Measurements from ENCODE around the gene LLGL1. TPM values are rescaled to one million over a fixed set of nuclear protein-coding genes. Genes with fewer than 3 reads are reported as not detected.

LLGL1 gene
- total and polyA plus RNA-seq, 10 of the 15 experiments (the other 5 are each of a cell fraction or from before 2014, with no cell fraction given), result 0.02 to 9.2 (median 2.5) TPM

DNA sequence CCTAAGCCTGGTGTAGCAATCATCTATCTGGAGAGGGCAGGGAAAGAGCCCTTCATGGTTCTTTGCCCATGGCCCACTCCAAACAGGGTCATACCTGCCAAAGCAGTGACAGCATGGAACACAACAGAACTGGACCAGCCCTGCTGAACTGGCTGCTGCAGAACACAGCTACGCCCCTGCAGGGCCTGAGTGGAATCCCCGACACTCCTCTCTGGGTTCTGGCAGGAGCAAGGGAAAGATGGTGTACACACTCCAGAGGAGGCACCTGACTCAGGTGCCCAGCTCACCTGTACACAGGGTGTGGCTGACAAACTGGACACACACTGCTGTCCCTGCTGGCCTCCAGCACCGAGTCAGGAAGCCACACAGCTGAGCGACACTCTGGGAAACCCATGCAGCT, 54.8 kb downstream of the LLGL1 start (continued):
- TF ChIP-seq, protein P1, sequence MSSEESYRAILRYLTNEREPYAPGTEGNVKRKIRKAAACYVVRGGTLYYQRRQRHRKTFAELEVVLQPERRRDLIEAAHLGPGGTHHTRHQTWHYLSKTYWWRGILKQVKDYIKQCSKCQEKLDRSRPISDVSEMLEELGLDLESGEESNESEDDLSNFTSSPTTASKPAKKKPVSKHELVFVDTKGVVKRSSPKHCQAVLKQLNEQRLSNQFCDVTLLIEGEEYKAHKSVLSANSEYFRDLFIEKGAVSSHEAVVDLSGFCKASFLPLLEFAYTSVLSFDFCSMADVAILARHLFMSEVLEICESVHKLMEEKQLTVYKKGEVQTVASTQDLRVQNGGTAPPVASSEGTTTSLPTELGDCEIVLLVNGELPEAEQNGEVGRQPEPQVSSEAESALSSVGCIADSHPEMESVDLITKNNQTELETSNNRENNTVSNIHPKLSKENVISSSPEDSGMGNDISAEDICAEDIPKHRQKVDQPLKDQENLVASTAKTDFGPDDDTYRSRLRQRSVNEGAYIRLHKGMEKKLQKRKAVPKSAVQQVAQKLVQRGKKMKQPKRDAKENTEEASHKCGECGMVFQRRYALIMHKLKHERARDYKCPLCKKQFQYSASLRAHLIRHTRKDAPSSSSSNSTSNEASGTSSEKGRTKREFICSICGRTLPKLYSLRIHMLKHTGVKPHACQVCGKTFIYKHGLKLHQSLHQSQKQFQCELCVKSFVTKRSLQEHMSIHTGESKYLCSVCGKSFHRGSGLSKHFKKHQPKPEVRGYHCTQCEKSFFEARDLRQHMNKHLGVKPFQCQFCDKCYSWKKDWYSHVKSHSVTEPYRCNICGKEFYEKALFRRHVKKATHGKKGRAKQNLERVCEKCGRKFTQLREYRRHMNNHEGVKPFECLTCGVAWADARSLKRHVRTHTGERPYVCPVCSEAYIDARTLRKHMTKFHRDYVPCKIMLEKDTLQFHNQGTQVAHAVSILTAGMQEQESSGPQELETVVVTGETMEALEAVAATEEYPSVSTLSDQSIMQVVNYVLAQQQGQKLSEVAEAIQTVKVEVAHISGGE (CRISPR knock-in tag; IDR thresholded peaks at IDR 0.05), result no peak
- TF ChIP-seq, protein P2, sequence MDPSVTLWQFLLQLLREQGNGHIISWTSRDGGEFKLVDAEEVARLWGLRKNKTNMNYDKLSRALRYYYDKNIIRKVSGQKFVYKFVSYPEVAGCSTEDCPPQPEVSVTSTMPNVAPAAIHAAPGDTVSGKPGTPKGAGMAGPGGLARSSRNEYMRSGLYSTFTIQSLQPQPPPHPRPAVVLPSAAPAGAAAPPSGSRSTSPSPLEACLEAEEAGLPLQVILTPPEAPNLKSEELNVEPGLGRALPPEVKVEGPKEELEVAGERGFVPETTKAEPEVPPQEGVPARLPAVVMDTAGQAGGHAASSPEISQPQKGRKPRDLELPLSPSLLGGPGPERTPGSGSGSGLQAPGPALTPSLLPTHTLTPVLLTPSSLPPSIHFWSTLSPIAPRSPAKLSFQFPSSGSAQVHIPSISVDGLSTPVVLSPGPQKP (IDR thresholded peaks at IDR 0.05; ENCODE audit: low read depth, low read length), result no peak
- TF ChIP-seq SUPT20H (IDR thresholded peaks at IDR 0.05; ENCODE audit: borderline replicate concordance, control insufficient read depth, low read depth, low read length), result no peak

DNA sequence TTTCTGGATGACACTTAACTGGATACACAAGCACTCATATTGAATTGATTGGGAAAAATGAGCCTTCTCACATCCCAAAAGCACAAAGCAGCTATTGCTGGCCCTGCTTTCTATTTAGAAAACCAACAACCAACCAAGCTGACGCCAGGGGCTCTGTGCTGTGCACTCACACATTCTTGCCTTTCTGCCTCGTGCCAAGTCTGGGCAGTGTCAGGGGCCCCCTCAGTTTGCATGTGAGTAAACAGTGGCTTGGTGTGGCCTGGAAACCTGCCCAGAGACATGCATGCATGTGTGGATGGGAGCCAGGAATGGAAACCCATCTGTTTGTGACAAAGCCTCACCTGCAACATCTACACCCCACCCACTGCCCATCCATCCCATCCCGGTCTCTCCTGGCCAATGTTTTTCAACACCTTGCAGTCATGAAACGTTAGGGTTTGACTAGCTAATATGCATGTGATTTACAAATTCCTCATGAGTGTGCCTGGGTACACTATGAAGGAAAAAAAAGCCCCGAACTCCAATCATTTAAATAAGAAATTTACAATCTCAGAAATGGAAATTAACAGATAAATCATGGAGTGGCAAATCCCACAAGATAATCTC, 55.4 kb downstream of the LLGL1 start:
- SMC1A ChIA-PET (ENCODE audit: uncharacterized antibody, unreplicated experiment), result no interaction called here
- WGBS (ENCODE audit: insufficient coverage, insufficient replicate concordance, low lambda C conversion rate, missing lambda C conversion rate), result 75% methylated on average over 5 of the region's 5 CpGs
- no peak for TF ChIP-seq SUPT20H (IDR thresholded peaks at IDR 0.05; ENCODE audit: borderline replicate concordance, control insufficient read depth, low read depth, low read length)
- TF ChIP-seq, protein P3, sequence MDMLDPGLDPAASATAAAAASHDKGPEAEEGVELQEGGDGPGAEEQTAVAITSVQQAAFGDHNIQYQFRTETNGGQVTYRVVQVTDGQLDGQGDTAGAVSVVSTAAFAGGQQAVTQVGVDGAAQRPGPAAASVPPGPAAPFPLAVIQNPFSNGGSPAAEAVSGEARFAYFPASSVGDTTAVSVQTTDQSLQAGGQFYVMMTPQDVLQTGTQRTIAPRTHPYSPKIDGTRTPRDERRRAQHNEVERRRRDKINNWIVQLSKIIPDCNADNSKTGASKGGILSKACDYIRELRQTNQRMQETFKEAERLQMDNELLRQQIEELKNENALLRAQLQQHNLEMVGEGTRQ (IDR thresholded peaks at IDR 0.05; ENCODE audit: borderline replicate concordance, low read depth, low read length), result no peak
- no peak for TF ChIP-seq FOXK2 (IDR thresholded peaks at IDR 0.05)
- TF ChIP-seq ASH2L (IDR thresholded peaks at IDR 0.05; ENCODE audit: borderline replicate concordance, low read depth), result no peak
- TF ChIP-seq FOXM1 (IDR thresholded peaks at IDR 0.05; ENCODE audit: low read depth, low read length), result no peak
- TF ChIP-seq PAX8 (IDR thresholded peaks at IDR 0.05), result no peak
- TF ChIP-seq KAT2A (conservative IDR thresholded peaks at IDR 0.05; ENCODE audit: control insufficient read depth, low read depth, low read length), result no peak
- TF ChIP-seq PRDM15 (CRISPR knock-in tag; IDR thresholded peaks at IDR 0.05), result no peak
- no peak for TF ChIP-seq ZSCAN29 (IDR thresholded peaks at IDR 0.05)

More for the DNA sequence above, 55.4 kb downstream of the LLGL1 start:
- Histone ChIP-seq H3K9ac (ENCODE audit: control insufficient read depth, insufficient read depth, low read length) (no peak overlapping the region), H3K9me3 (replicated peaks; ENCODE audit: control insufficient read depth, insufficient read depth, low read length) (no peaks in the 10 kb centered on the region), H3K4me1 (ENCODE audit: control insufficient read depth, insufficient read depth, low read length) (no peaks in the 10 kb centered on the region), H3K79me2 (ENCODE audit: control insufficient read depth, insufficient read depth, low read length) (no peaks in the 10 kb centered on the region), H3K27me3 (replicated peaks in 1 of 2; ENCODE audit: control insufficient read depth in 2 of 2, insufficient read depth in 2 of 2, low read length in 1 of 2) (no peaks in the 10 kb centered on the region), H3K27ac (ENCODE audit: control insufficient read depth, insufficient read depth) (no peak overlapping the region), H4K20me1 (ENCODE audit: control insufficient read depth, insufficient read depth) (no peaks in the 10 kb centered on the region; the same call in 1 of the 2 replicates), H3K36me3 (ENCODE audit: control insufficient read depth in 2 of 2, insufficient read depth in 2 of 2, low read length in 1 of 2) (peaks cover 45 to 47% of the 10 kb centered on the region in 2 experiments), H2AFZ (ENCODE audit: control insufficient read depth, low read depth, low read length) (no peak overlapping the region), H3K4me2 (ENCODE audit: control insufficient read depth, insufficient read depth) (no peak overlapping the region), H3K4me3 (no peak overlapping the region)
- RAD21 ChIA-PET (ENCODE audit: unreplicated experiment), result no interaction called here
- FAIRE-seq (no peak), DNase-seq (ENCODE audit: low read depth, low spot score) (no peak), ATAC-seq (no peak)
- BruUV-seq (replicated peaks), result no TSS peak
- intact Hi-C loops (cut with micrococcal nuclease; ENCODE audit: unreplicated experiment), result no loop called here
- POLR2A ChIA-PET, result no interaction called here
- in situ Hi-C loops (cut with MboI), result no loop called here
- CTCF ChIA-PET, result interaction anchor here (0.6 to 1.3 kb wide), 2 partner anchors 63 to 854 kb away, joined by 3 read pairs; no protein-coding TSS in a partner anchor

All from GM12878 (cell line).